ENCODE measurements around the gene HMGXB4. TPM values are rescaled to one million over a fixed set of nuclear protein-coding genes. Genes with fewer than 3 reads are reported as not detected.

Gene HMGXB4
- total and polyA plus RNA-seq, 2 of the 13 experiments (the other 11 are each of a cell fraction or from before 2014, with no cell fraction given) = 13.9 to 16.3 TPM

GRCh38 chr22:35301372-35301874 lies 44.1 kb downstream of the HMGXB4 start (continued):
- TF ChIP-seq ZBED4 (CRISPR knock-in tag; IDR thresholded peaks at IDR 0.05; ENCODE audit: borderline replicate concordance) (0 out of 2 replicates have a peak, but pooled peaks have one; percentile 23), ELF3 (CRISPR knock-in tag; IDR thresholded peaks at IDR 0.05) (peak; percentile 95), CENPBD1 (CRISPR knock-in tag; IDR thresholded peaks at IDR 0.05; ENCODE audit: borderline replicate concordance, low read depth) (no peak), SMAD1 (CRISPR knock-in tag; IDR thresholded peaks at IDR 0.05; ENCODE audit: borderline replicate concordance, low read depth) (no peak), ZNF746 (CRISPR knock-in tag; IDR thresholded peaks at IDR 0.05) (peak; percentile 80; the same call in 1 of the 2 replicates), FOXP4 (CRISPR knock-in tag; IDR thresholded peaks at IDR 0.05) (peak; percentile 54; the same call in 1 of the 2 replicates), ZBTB7A (CRISPR knock-in tag; IDR thresholded peaks at IDR 0.05) (no peak), ZNF562 (CRISPR knock-in tag; IDR thresholded peaks at IDR 0.05; ENCODE audit: borderline replicate concordance) (no peak), BRD4 (CRISPR knock-in tag; IDR thresholded peaks at IDR 0.05) (no peak; the same call in 1 of the 2 replicates), ADNP (CRISPR knock-in tag; IDR thresholded peaks at IDR 0.05) (no peak), ZNF777 (CRISPR knock-in tag; IDR thresholded peaks at IDR 0.05) (peak; percentile 34; the same call in 1 of the 2 replicates), CBFB (CRISPR knock-in tag; IDR thresholded peaks at IDR 0.05) (no peak)
- TF ChIP-seq, protein P1, sequence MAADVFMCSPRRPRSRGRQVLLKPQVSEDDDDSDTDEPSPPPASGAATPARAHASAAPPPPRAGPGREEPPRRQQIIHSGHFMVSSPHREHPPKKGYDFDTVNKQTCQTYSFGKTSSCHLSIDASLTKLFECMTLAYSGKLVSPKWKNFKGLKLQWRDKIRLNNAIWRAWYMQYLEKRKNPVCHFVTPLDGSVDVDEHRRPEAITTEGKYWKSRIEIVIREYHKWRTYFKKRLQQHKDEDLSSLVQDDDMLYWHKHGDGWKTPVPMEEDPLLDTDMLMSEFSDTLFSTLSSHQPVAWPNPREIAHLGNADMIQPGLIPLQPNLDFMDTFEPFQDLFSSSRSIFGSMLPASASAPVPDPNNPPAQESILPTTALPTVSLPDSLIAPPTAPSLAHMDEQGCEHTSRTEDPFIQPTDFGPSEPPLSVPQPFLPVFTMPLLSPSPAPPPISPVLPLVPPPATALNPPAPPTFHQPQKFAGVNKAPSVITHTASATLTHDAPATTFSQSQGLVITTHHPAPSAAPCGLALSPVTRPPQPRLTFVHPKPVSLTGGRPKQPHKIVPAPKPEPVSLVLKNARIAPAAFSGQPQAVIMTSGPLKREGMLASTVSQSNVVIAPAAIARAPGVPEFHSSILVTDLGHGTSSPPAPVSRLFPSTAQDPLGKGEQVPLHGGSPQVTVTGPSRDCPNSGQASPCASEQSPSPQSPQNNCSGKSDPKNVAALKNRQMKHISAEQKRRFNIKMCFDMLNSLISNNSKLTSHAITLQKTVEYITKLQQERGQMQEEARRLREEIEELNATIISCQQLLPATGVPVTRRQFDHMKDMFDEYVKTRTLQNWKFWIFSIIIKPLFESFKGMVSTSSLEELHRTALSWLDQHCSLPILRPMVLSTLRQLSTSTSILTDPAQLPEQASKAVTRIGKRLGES (CRISPR knock-in tag; IDR thresholded peaks at IDR 0.05; ENCODE audit: borderline replicate concordance) = no peak
- TF ChIP-seq, protein P2, sequence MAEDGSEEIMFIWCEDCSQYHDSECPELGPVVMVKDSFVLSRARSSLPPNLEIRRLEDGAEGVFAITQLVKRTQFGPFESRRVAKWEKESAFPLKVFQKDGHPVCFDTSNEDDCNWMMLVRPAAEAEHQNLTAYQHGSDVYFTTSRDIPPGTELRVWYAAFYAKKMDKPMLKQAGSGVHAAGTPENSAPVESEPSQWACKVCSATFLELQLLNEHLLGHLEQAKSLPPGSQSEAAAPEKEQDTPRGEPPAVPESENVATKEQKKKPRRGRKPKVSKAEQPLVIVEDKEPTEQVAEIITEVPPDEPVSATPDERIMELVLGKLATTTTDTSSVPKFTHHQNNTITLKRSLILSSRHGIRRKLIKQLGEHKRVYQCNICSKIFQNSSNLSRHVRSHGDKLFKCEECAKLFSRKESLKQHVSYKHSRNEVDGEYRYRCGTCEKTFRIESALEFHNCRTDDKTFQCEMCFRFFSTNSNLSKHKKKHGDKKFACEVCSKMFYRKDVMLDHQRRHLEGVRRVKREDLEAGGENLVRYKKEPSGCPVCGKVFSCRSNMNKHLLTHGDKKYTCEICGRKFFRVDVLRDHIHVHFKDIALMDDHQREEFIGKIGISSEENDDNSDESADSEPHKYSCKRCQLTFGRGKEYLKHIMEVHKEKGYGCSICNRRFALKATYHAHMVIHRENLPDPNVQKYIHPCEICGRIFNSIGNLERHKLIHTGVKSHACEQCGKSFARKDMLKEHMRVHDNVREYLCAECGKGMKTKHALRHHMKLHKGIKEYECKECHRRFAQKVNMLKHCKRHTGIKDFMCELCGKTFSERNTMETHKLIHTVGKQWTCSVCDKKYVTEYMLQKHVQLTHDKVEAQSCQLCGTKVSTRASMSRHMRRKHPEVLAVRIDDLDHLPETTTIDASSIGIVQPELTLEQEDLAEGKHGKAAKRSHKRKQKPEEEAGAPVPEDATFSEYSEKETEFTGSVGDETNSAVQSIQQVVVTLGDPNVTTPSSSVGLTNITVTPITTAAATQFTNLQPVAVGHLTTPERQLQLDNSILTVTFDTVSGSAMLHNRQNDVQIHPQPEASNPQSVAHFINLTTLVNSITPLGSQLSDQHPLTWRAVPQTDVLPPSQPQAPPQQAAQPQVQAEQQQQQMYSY (CRISPR knock-in tag; IDR thresholded peaks at IDR 0.05) = no peak

Data from HepG2 (cell line).